G401 (cell line): ENCODE measurements around the gene IRX4. TPM values are rescaled to one million over a fixed set of nuclear protein-coding genes. Genes with fewer than 3 reads are reported as not detected.

Experiments used
- DNase-seq: peaks from one replicate; pipeline ENCODE4 v3.0.0-alpha.2; 2015; ENCODE audit warnings: low spot score
- in situ Hi-C: cut with HindIII; loops from 2 replicates; pipeline ENCODE4 v1.10.0; 2016; ENCODE audit warnings: low sequenced_read_pairs, mixed read lengths
- total RNA-seq: library from RNA; depleted of rRNA; stranded (reverse); fragments of >200 nt; shearing (Covaris generic); gene quantifications from 2 replicates; pipeline ENCODE4 v1.2.3, GENCODE V29; 2014

Gene IRX4
- total RNA-seq, 1 experiment from 2014 or later, result not detected

- in situ Hi-C loops, result no loop called here
Measured at GRCh38 chr5:1896602-1897376, 14.1 kb upstream of the IRX4 start.

GRCh38 chr5:1895739-1896420, 13.2 kb upstream of the IRX4 start:
- in situ Hi-C loops, result no loop called here
- DNase-seq, result no peak

More at GRCh38 chr5:1896602-1897376, 14.1 kb upstream of the IRX4 start:
- no peak for DNase-seq

- DNase-seq, result no peak
Measured at GRCh38 chr5:1894243-1894642, 11.5 kb upstream of the IRX4 start.

GRCh38 chr5:1893754-1894153, 11.0 kb upstream of the IRX4 start:
- in situ Hi-C loops, result no loop called here

More at GRCh38 chr5:1894243-1894642, 11.5 kb upstream of the IRX4 start:
- in situ Hi-C loops, result no loop called here

GRCh38 chr5:1892685-1893445, 10.1 kb upstream of the IRX4 start:
- no peak for DNase-seq
- in situ Hi-C loops, result no loop called here

More at GRCh38 chr5:1893754-1894153, 11.0 kb upstream of the IRX4 start:
- DNase-seq, result no peak

GRCh38 chr5:1892211-1892610, 9.5 kb upstream of the IRX4 start:
- DNase-seq, result no peak
- in situ Hi-C loops, result no loop called here

- in situ Hi-C loops, result no loop called here
- no peak for DNase-seq
Measured at GRCh38 chr5:1891391-1891790, 8.7 kb upstream of the IRX4 start.

GRCh38 chr5:1890296-1890695, 7.6 kb upstream of the IRX4 start:
- no peak for DNase-seq
- in situ Hi-C loops, result no loop called here

- in situ Hi-C loops, result no loop called here
- DNase-seq, result no peak
Measured at GRCh38 chr5:1889321-1890065, 6.8 kb upstream of the IRX4 start.

GRCh38 chr5:1888541-1889251, 6.0 kb upstream of the IRX4 start:
- in situ Hi-C loops, result no loop called here
- DNase-seq, result no peak

- DNase-seq, result no peak
- in situ Hi-C loops, result no loop called here
Measured at GRCh38 chr5:1887588-1888360, 5.0 kb upstream of the IRX4 start.

GRCh38 chr5:1886846-1887587, 4.3 kb upstream of the IRX4 start:
- no peak for DNase-seq
- in situ Hi-C loops, result no loop called here

- in situ Hi-C loops, result no loop called here
- DNase-seq, result no peak
Measured at GRCh38 chr5:1885868-1886845, 3.4 kb upstream of the IRX4 start.

GRCh38 chr5:1885404-1885755, 2.7 kb upstream of the IRX4 start:
- in situ Hi-C loops, result no loop called here
- DNase-seq, result no peak

- in situ Hi-C loops, result no loop called here
- no peak for DNase-seq
Measured at GRCh38 chr5:1884678-1885403, 2.1 kb upstream of the IRX4 start.
